ENCODE measurements around the gene CDK1. TPM values are rescaled to one million over a fixed set of nuclear protein-coding genes. Genes with fewer than 3 reads are reported as not detected.

Gene CDK1
- total and polyA plus RNA-seq, 2 of the 8 experiments (the other 6 are each of a cell fraction or from before 2014, with no cell fraction given), result 29.4 to 111 TPM

- Histone ChIP-seq H3K4ac (replicated peaks; ENCODE audit: insufficient read length, low read depth, low read length) (no peak overlapping the region), H3K4me1 (replicated peaks in 1 of 4; ENCODE audit: control insufficient read depth in 3 of 4, insufficient read depth in 4 of 4, low read length in 3 of 4) (no peaks in the 10 kb centered on the region), H3K27me3 (replicated peaks in 1 of 4; ENCODE audit: control insufficient read depth in 3 of 4, extremely low read depth in 1 of 4, insufficient read depth in 3 of 4, low read length in 3 of 4) (no peaks in the 10 kb centered on the region), H2BK20ac (ENCODE audit: low read length) (no peak overlapping the region), H3K27ac (ENCODE audit: low read depth, low read length) (no peak overlapping the region), H3K9me3 (ENCODE audit: insufficient read depth in 2 of 2, low read depth in 1 of 2, low read length in 1 of 2) (no peaks in the 10 kb centered on the region), H3K4me3 (ENCODE audit: extremely low read depth in 1 of 4, insufficient read depth in 2 of 4, low read depth in 3 of 4, low read length in 4 of 4) (no peak overlapping the region), H3K79me1 (ENCODE audit: low read depth, low read length) (peaks cover 3% of the 10 kb centered on the region), H4K8ac (ENCODE audit: extremely low read depth, insufficient read depth, low read length) (no peak overlapping the region), H4K91ac (replicated peaks; ENCODE audit: insufficient read length, low read length) (no peak overlapping the region), H2BK15ac (ENCODE audit: low read length) (no peak overlapping the region), H2AFZ (ENCODE audit: low read length) (no peak overlapping the region), H2BK5ac (ENCODE audit: low read depth, low read length) (no peak overlapping the region), H2BK120ac (replicated peaks; ENCODE audit: low read depth, low read length) (no peak overlapping the region), H4K20me1 (replicated peaks in 1 of 2; ENCODE audit: control insufficient read depth in 1 of 2, insufficient read depth in 2 of 2, low read length in 2 of 2) (peaks cover 3 to 4% of the 10 kb centered on the region in 2 experiments), H3K56ac (replicated peaks; ENCODE audit: insufficient read length, low read depth, low read length) (no peak overlapping the region), H3K23ac (ENCODE audit: insufficient read length) (no peak overlapping the region), H3K36me3 (ENCODE audit: control insufficient read depth in 2 of 4, insufficient read depth in 4 of 4, low read length in 3 of 4) (peaks cover 7 to 75% (median 41%) of the 10 kb centered on the region in 4 experiments), H2BK12ac (ENCODE audit: low read depth, low read length) (no peak overlapping the region), H4K5ac (ENCODE audit: insufficient read length, low read depth, low read length) (no peak overlapping the region), H3K9ac (replicated peaks in 1 of 4; ENCODE audit: extremely low read depth in 1 of 4, low read depth in 3 of 4, low read length in 3 of 4) (no peak overlapping the region), H3K4me2 (ENCODE audit: insufficient read depth in 1 of 2, low read depth in 2 of 2, low read length in 2 of 2) (no peak overlapping the region), H3K18ac (ENCODE audit: extremely low read depth, low read length) (no peak overlapping the region), H3K23me2 (ENCODE audit: low read depth, low read length) (no peaks in the 10 kb centered on the region; the same call in 1 of the 2 replicates), H3K79me2 (ENCODE audit: control insufficient read depth in 1 of 2, insufficient read depth in 2 of 2, low read length in 2 of 2) (peaks cover 0 to 19% of the 10 kb centered on the region in 2 experiments; a peak in 2 of 4 replicates), H3K14ac (ENCODE audit: insufficient read length) (no peak overlapping the region), H2AK5ac (ENCODE audit: low read depth, low read length) (no peak overlapping the region)
- ChIA-PET CTCF (ENCODE audit: partially characterized antibody) (no interaction called here), POLR2A (ENCODE audit: partially characterized antibody) (interaction anchor here (1.1 to 1.3 kb wide), 2 partner anchors 10 to 15 kb away, joined by 3 read pairs; no protein-coding TSS in a partner anchor)
- TF ChIP-seq KDM1A (IDR thresholded peaks at IDR 0.05; ENCODE audit: borderline replicate concordance, low read length), result no peak
- TF ChIP-seq, protein P1, sequence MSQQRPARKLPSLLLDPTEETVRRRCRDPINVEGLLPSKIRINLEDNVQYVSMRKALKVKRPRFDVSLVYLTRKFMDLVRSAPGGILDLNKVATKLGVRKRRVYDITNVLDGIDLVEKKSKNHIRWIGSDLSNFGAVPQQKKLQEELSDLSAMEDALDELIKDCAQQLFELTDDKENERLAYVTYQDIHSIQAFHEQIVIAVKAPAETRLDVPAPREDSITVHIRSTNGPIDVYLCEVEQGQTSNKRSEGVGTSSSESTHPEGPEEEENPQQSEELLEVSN (IDR thresholded peaks at IDR 0.05), result no peak
- no peak for TF ChIP-seq BCL11A (IDR thresholded peaks at IDR 0.05; ENCODE audit: low read depth in 2 of 2, low read length in 2 of 2)
- WGBS, 2 experiments (ENCODE audit: extremely low coverage in 1 of 2, insufficient coverage in 1 of 2, insufficient read length in 1 of 2, insufficient replicate concordance in 2 of 2, low coverage in 1 of 2, low lambda C conversion rate in 2 of 2, missing lambda C conversion rate in 1 of 2), result 92% methylated on average over 4 of the region's 4 CpGs; no CpG with 5 or more reads in 1 of the 2 experiments
- FAIRE-seq, result no peak
- no peak for DNase-seq (ENCODE audit: low read depth in 1 of 2, low spot score in 2 of 2)
These were observed 16.7 kb downstream of the CDK1 start for GRCh38 chr10:60794953-60795352.

Measured in H1 (cell line).